ACHN (cell line): ENCODE data around the gene A2ML1.
"Not testable (repeated sequence)": the region's sequence is repeated elsewhere in the genome, so short reads cannot be mapped to it uniquely, and the experiment has no call there.

ENCODE experiments used
- DNase-seq: peaks from one replicate; pipeline ENCODE4 v3.0.0-alpha.2; 2015
- in situ Hi-C: cut with HindIII; loops from 2 replicates; pipeline ENCODE4 v1.10.0; 2017; ENCODE audit warnings: low sequenced_read_pairs, low pct_ligation_motif_present, low pct_unique_long_range_greater_than_20kb

The A2ML1 gene

GRCh38 chr12:8840938-8841633 is 18.7 kb downstream of the A2ML1 start:
- in situ Hi-C loops, result no loop called here
- no peak for DNase-seq

GRCh38 chr12:8841778-8842177 is 19.4 kb downstream of the A2ML1 start:
- in situ Hi-C loops, result no loop called here
- no peak for DNase-seq

- in situ Hi-C loops, result no loop called here
- no peak for DNase-seq
Observed at GRCh38 chr12:8844665-8845064, 22.2 kb downstream of the A2ML1 start.

GRCh38 chr12:8846305-8846704 is 23.9 kb downstream of the A2ML1 start:
- no peak for DNase-seq
- in situ Hi-C loops, result no loop called here

- in situ Hi-C loops, result no loop called here
- no peak for DNase-seq
Observed at GRCh38 chr12:8847435-8847834, 25.0 kb downstream of the A2ML1 start.

GRCh38 chr12:8849876-8850275 is 27.5 kb downstream of the A2ML1 start:
- in situ Hi-C loops, result no loop called here
- DNase-seq, result no peak

GRCh38 chr12:8852119-8852518 is 29.7 kb downstream of the A2ML1 start:
- DNase-seq, result no peak
- in situ Hi-C loops, result no loop called here

GRCh38 chr12:8855891-8856290 is 33.5 kb downstream of the A2ML1 start:
- no peak for DNase-seq
- in situ Hi-C loops, result no loop called here

- DNase-seq, in situ Hi-C loops: not testable (repeated sequence)
Observed at GRCh38 chr12:8859448-8859847, 37.0 kb downstream of the A2ML1 start.

- in situ Hi-C loops, result no loop called here
- peak; percentile 71 for DNase-seq
Observed at GRCh38 chr12:8860165-8860961, 37.9 kb downstream of the A2ML1 start.

- in situ Hi-C loops, result no loop called here
- DNase-seq, result no peak
Observed at GRCh38 chr12:8866429-8866828, 44.0 kb downstream of the A2ML1 start.

- DNase-seq, result no peak
- in situ Hi-C loops, result no loop called here
Observed at GRCh38 chr12:8867009-8867408, 44.6 kb downstream of the A2ML1 start.

GRCh38 chr12:8867786-8868185 is 45.4 kb downstream of the A2ML1 start:
- DNase-seq, result no peak
- in situ Hi-C loops, result no loop called here

GRCh38 chr12:8870586-8870985 is 48.2 kb downstream of the A2ML1 start:
- DNase-seq, result no peak
- in situ Hi-C loops, result no loop called here

- in situ Hi-C loops, result no loop called here
- no peak for DNase-seq
Observed at GRCh38 chr12:8871068-8871467, 48.6 kb downstream of the A2ML1 start.

- in situ Hi-C loops, result no loop called here
- DNase-seq, result no peak
Observed at GRCh38 chr12:8876887-8877286, 54.5 kb downstream of the A2ML1 start.

GRCh38 chr12:8886502-8887284 is 64.3 kb downstream of the A2ML1 start:
- in situ Hi-C loops, result no loop called here
- no peak for DNase-seq

GRCh38 chr12:8887285-8887715 is 64.9 kb downstream of the A2ML1 start:
- in situ Hi-C loops, result no loop called here
- DNase-seq, result no peak

- in situ Hi-C loops, result no loop called here
- peak; percentile 64 for DNase-seq
Observed at GRCh38 chr12:8890313-8891085, 68.1 kb downstream of the A2ML1 start.
